ENCODE data around the gene FLCN. TPM values are rescaled to one million over a fixed set of nuclear protein-coding genes. Genes with fewer than 3 reads are reported as not detected.

The FLCN gene
- total RNA-seq, 1 donor: 67.3 TPM

- no peak for DNase-seq (ENCODE audit: low read depth)
- TF ChIP-seq, protein P1, sequence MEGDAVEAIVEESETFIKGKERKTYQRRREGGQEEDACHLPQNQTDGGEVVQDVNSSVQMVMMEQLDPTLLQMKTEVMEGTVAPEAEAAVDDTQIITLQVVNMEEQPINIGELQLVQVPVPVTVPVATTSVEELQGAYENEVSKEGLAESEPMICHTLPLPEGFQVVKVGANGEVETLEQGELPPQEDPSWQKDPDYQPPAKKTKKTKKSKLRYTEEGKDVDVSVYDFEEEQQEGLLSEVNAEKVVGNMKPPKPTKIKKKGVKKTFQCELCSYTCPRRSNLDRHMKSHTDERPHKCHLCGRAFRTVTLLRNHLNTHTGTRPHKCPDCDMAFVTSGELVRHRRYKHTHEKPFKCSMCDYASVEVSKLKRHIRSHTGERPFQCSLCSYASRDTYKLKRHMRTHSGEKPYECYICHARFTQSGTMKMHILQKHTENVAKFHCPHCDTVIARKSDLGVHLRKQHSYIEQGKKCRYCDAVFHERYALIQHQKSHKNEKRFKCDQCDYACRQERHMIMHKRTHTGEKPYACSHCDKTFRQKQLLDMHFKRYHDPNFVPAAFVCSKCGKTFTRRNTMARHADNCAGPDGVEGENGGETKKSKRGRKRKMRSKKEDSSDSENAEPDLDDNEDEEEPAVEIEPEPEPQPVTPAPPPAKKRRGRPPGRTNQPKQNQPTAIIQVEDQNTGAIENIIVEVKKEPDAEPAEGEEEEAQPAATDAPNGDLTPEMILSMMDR (IDR thresholded peaks at IDR 0.05; ENCODE audit: insufficient read depth, low read length): no peak
- H3K4me3 ChIP-seq (ENCODE audit: low read depth, low read length): no peak overlapping the region
Observed at GRCh38 chr17:17253406-17253805, 16.4 kb upstream of the FLCN start.

GRCh38 chr17:17252149-17252661 is 15.2 kb upstream of the FLCN start:
- H3K4me3 ChIP-seq (ENCODE audit: low read depth, low read length): no peak overlapping the region
- no peak for DNase-seq (ENCODE audit: low read depth)
- TF ChIP-seq, protein P1 (IDR thresholded peaks at IDR 0.05; ENCODE audit: insufficient read depth, low read length): no peak

DNA sequence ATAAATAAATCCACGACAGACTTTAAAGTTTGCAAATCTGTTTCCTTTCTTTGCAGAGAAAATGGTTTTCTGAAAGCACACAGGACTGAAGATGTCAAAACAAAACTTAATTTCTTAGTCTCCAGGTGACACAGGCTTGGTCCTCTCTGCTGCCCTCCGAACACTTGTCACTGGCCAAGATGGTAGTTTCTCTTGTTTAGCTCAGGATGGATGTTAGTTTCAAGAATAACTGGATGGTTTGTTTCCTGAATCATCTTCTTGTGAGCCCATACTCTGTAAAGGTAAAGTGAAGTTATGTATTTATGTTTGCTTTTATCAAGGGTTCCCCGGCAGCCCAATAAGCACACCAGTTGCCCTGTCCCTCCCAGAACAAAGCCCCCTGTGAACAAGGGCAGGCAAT is 9.9 kb upstream of the FLCN start:
- DNase-seq (ENCODE audit: low read depth): no peak
- H3K4me3 ChIP-seq (ENCODE audit: low read depth, low read length): no peak overlapping the region
- TF ChIP-seq, protein P1 (IDR thresholded peaks at IDR 0.05; ENCODE audit: insufficient read depth, low read length): no peak

DNA sequence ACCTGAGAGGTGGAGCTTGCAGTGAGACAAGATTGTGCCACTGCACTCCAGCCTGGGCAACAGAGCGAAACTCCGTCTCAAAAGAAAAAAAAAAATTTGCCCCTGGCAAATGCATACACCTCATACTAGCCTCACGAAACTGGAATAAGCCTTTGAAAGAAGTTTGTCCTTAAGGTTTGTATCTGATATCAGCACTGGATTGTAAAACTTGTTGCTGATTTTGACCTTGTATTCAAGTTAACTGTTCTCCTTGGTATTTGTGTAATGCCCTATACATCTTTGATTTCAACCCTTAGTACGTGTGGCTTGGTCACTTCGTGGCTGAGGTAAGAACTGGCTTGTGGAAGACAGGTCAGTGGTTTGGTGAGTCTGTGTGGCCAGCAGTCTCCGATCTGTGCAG is 6.2 kb upstream of the FLCN start:
- TF ChIP-seq, protein P1 (IDR thresholded peaks at IDR 0.05; ENCODE audit: insufficient read depth, low read length): no peak
- H3K4me3 ChIP-seq (ENCODE audit: low read depth, low read length): no peak overlapping the region
- no peak for DNase-seq (ENCODE audit: low read depth)

DNA sequence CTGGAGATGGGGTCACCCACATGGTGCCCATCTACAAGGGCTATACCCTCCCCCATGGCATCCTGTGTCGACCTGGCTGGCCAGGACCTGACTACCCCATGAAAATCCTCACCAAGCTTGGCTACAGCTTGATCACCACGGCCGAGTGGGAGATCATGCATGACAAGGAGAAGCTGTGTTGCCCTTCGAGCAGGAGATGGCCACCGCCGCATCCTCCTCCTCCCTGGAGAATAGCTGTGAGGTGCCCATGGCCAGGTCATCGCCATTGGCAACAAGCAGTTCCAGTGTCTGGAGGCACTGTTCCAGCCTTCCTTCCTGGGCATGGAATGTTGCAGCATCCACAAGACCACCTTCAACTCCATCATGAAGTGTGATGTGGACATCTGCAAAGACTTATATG is 5.3 kb upstream of the FLCN start:
- TF ChIP-seq, protein P1 (IDR thresholded peaks at IDR 0.05; ENCODE audit: insufficient read depth, low read length): no peak

DNA sequence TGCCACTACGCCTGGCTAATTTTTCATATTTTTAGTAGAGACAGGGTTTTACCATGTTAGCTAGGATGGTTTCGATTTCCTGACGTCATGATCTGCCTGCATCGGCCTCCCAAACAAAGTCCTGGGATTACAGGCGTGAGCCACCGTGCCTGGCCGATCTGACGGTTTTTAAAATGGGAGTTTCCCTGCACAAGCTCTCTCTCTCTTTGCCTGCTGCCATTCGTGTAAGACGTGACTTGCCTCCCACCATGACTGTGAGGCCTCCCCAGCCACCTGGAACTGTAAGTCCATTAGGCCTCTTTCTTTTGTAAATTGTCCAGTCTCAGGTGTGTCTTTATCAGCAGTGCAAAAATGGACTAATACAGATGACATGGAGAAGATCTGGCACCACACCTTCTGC is 4.7 kb upstream of the FLCN start:
- TF ChIP-seq, protein P1 (IDR thresholded peaks at IDR 0.05; ENCODE audit: insufficient read depth, low read length): no peak
- no peak overlapping the region for H3K4me3 ChIP-seq (ENCODE audit: low read depth, low read length)
- DNase-seq (ENCODE audit: low read depth): no peak

More for the DNA sequence above, 5.3 kb upstream of the FLCN start:
- H3K4me3 ChIP-seq (ENCODE audit: low read depth, low read length): no peak overlapping the region
- DNase-seq (ENCODE audit: low read depth): no peak

- TF ChIP-seq, protein P1 (IDR thresholded peaks at IDR 0.05; ENCODE audit: insufficient read depth, low read length): no peak
- DNase-seq (ENCODE audit: low read depth): no peak
Observed at GRCh38 chr17:17239832-17240231, 2.9 kb upstream of the FLCN start.

More at GRCh38 chr17:17239832-17240231, 2.9 kb upstream of the FLCN start:
- H3K4me3 ChIP-seq (ENCODE audit: low read depth, low read length): no peak overlapping the region

Data from fibroblast of the aortic adventitia (primary cell).